Activated CD8-positive, alpha-beta T cell treated with anti-CD3 and anti-CD28 coated beads, Interleukin-2, amount 10 ng/mL, durations not matched to agents 7 days and 5 days (primary cell): Measurements from ENCODE around the gene HCST. TPM values are rescaled to one million over a fixed set of nuclear protein-coding genes. Genes with fewer than 3 reads are reported as not detected.

Experiments
- total RNA-seq, 2 experiments: library from RNA; stranded (reverse); gene quantifications; one replicate each; pipeline ENCODE4 v1.2.3, GENCODE V29; 2021

Gene HCST
- total RNA-seq, 2 experiments from 2014 or later = 196 to 216 TPM

Other genes with a start within 250 kb of the HCST start
- gene UPK1A, start 236.0 kb upstream of the HCST start, total RNA-seq = under 1 TPM; 0.63 to 0.82 TPM
- gene ZBTB32, start 198.0 kb upstream of the HCST start, total RNA-seq = 10 to 100 TPM; 37.4 to 41.4 TPM
- 10 to 100 TPM; 58.0 to 64.3 TPM for gene KMT2B, start 184.5 kb upstream of the HCST start, total RNA-seq
- 10 to 100 TPM; 29.9 to 37.1 TPM for gene IGFLR1, start 160.1 kb upstream of the HCST start, total RNA-seq
- 10 to 100 TPM; 23.3 to 24.0 TPM for gene U2AF1L4, start 157.1 kb upstream of the HCST start, total RNA-seq
- 10 to 100 TPM; 44.1 to 48.2 TPM for gene PSENEN, start 156.9 kb upstream of the HCST start, total RNA-seq
- gene LIN37, start 154.0 kb upstream of the HCST start, total RNA-seq = 10 to 100 TPM; 10.5 to 12.4 TPM
- under 1 TPM in 1 of 2 experiments, not detected in 1; 0.65 TPM for gene HSPB6, start 145.5 kb upstream of the HCST start, total RNA-seq
- gene PROSER3, start 144.4 kb upstream of the HCST start, total RNA-seq = 10 to 100 TPM; 48.0 to 54.6 TPM
- 10 to 100 TPM; 66.6 to 71.0 TPM for gene ARHGAP33, start 127.0 kb upstream of the HCST start, total RNA-seq
- not detected for gene PRODH2, start 89.7 kb upstream of the HCST start, total RNA-seq
- not detected for gene NPHS1, start 50.0 kb upstream of the HCST start, total RNA-seq
- gene KIRREL2, start 45.6 kb upstream of the HCST start, total RNA-seq = 1 to 10 TPM; 1.9 to 2.2 TPM
- gene APLP1, start 34.0 kb upstream of the HCST start, total RNA-seq = 1 to 10 TPM in 1 of 2 experiments, under 1 TPM in 1; 0.87 to 1.4 TPM
- 10 to 100 TPM; 39.0 to 40.7 TPM for gene NFKBID, start 2.0 kb upstream of the HCST start, total RNA-seq
- under 1 TPM; 0.52 to 0.71 TPM for gene TYROBP, start 5.8 kb downstream of the HCST start, total RNA-seq
- 10 to 100 TPM in 1 of 2 experiments, 1 to 10 TPM in 1; 9.8 to 10.3 TPM for gene LRFN3, start 33.8 kb downstream of the HCST start, total RNA-seq
- 10 to 100 TPM; 20.1 to 21.4 TPM for gene SDHAF1, start 92.7 kb downstream of the HCST start, total RNA-seq
- gene SYNE4, start 106.3 kb downstream of the HCST start, total RNA-seq = 1 to 10 TPM; 1.8 to 2.6 TPM
- 10 to 100 TPM; 43.3 to 47.2 TPM for gene ALKBH6, start 111.7 kb downstream of the HCST start, total RNA-seq
- 1 to 10 TPM in 1 of 2 experiments, under 1 TPM in 1; 0.74 to 1.7 TPM for gene CLIP3, start 130.3 kb downstream of the HCST start, total RNA-seq
- gene THAP8, start 151.8 kb downstream of the HCST start, total RNA-seq = 1 to 10 TPM; 5.7 to 5.8 TPM
- gene WDR62, start 152.4 kb downstream of the HCST start, total RNA-seq = 10 to 100 TPM; 43.6 to 44.5 TPM
- under 1 TPM in 1 of 2 experiments, not detected in 1; 0.58 TPM for gene OVOL3, start 208.6 kb downstream of the HCST start, total RNA-seq
- gene POLR2I, start 212.3 kb downstream of the HCST start, total RNA-seq = 10 to 100 TPM; 50.5 to 57.3 TPM
- gene TBCB, start 212.9 kb downstream of the HCST start, total RNA-seq = 100 to 1,000 TPM; 186 to 200 TPM
- 100 to 1,000 TPM; 547 to 569 TPM for gene CAPNS1, start 237.5 kb downstream of the HCST start, total RNA-seq
- gene COX7A1, start 249.9 kb downstream of the HCST start, total RNA-seq = not detected